Liver (tissue), 9 donors: Measurements from ENCODE around the gene IGF2BP3. TPM values are rescaled to one million over a fixed set of nuclear protein-coding genes. Genes with fewer than 3 reads are reported as not detected.

Experiments
- DNase-seq: peaks from one replicate; pipeline ENCODE4 v3.0.0-alpha.2; 2017; ENCODE audit warnings: low spot score
- H3K27ac ChIP-seq, 2 donors: one replicate each; pipeline ENCODE4 v1.7.0; 2013; ENCODE audit warnings: inconsistent platforms in 2 of 2, low read length in 2 of 2, control low read depth in 1 of 2, low read depth in 1 of 2, mild to moderate bottlenecking in 1 of 2
- H3K27me3 ChIP-seq, 4 donors: one replicate each; pipeline versions ENCODE4 v1.6.1 to v1.7.0; 2013; ENCODE audit warnings: low read length in 3 of 4, inconsistent platforms in 1 of 4, mild to moderate bottlenecking in 1 of 4, moderate library complexity in 1 of 4; ENCODE audit not compliant: control insufficient read depth in 4 of 4, insufficient read depth in 4 of 4
- H3K36me3 ChIP-seq, 4 donors: one replicate each; pipeline versions ENCODE4 v1.6.1 to v1.7.0; 2013; ENCODE audit warnings: low read length in 3 of 4, mild to moderate bottlenecking in 3 of 4, low read depth in 1 of 4, moderate library complexity in 1 of 4; ENCODE audit not compliant: control insufficient read depth in 4 of 4, insufficient read depth in 3 of 4
- H3K4me1 ChIP-seq, 4 donors: one replicate each; pipeline versions ENCODE4 v1.6.1 to v1.7.0; 2013; ENCODE audit warnings: low read length in 3 of 4, mild to moderate bottlenecking in 3 of 4, moderate library complexity in 1 of 4; ENCODE audit not compliant: control insufficient read depth in 4 of 4, insufficient read depth in 4 of 4
- H3K4me3 ChIP-seq, 3 donors: one replicate each; pipeline versions ENCODE4 v1.6.1 to v1.7.0; 2013; ENCODE audit warnings: low read length in 3 of 3, control low read depth in 1 of 3, low read depth in 1 of 3, mild to moderate bottlenecking in 1 of 3
- H3K9ac ChIP-seq, 2 donors: one replicate each; pipeline ENCODE4 v1.7.0; 2013; ENCODE audit warnings: low read length in 2 of 2, mild to moderate bottlenecking in 2 of 2, moderate library complexity in 2 of 2, control low read depth in 1 of 2, low read depth in 1 of 2
- H3K9me3 ChIP-seq, 4 donors: one replicate each; pipeline versions ENCODE4 v1.6.1 to v1.7.0; 2013; ENCODE audit warnings: low read length in 3 of 4; ENCODE audit not compliant: control insufficient read depth in 4 of 4
- ATF3 ChIP-seq: IDR thresholded peaks from 2 replicates; pipeline ENCODE4 v1.6.1; 2016; ENCODE audit warnings: antibody characterized with exemption
- FOXA1 ChIP-seq: IDR thresholded peaks from 2 replicates; pipeline ENCODE4 v1.6.1; 2016; ENCODE audit warnings: antibody characterized with exemption
- FOXA2 ChIP-seq: IDR thresholded peaks from 2 replicates; pipeline ENCODE4 v1.6.1; 2016; ENCODE audit warnings: antibody characterized with exemption
- GABPA ChIP-seq, 2 donors: IDR thresholded peaks in 1 of 2; conservative IDR thresholded peaks in 1 of 2; 2 replicates each; pipeline ENCODE4 v1.6.1; 2016; ENCODE audit warnings: antibody characterized with exemption in 2 of 2, mild to moderate bottlenecking in 1 of 2, moderate library complexity in 1 of 2
- HNF4A ChIP-seq, 2 donors: conservative IDR thresholded peaks; 2 replicates each; pipeline ENCODE4 v1.6.1; 2016; ENCODE audit warnings: antibody characterized with exemption in 2 of 2, mild to moderate bottlenecking in 2 of 2
- HNF4G ChIP-seq: IDR thresholded peaks from 2 replicates; pipeline ENCODE4 v1.6.1; 2016; ENCODE audit warnings: antibody characterized with exemption
- JUND ChIP-seq, 2 donors: IDR thresholded peaks; 2 replicates each; pipeline ENCODE4 v1.6.1; 2016; ENCODE audit warnings: antibody characterized with exemption in 2 of 2
- MAX ChIP-seq: IDR thresholded peaks from 2 replicates; pipeline ENCODE4 v1.6.1; 2016; ENCODE audit warnings: antibody characterized with exemption
- NR2F2 ChIP-seq: IDR thresholded peaks from 2 replicates; pipeline ENCODE4 v1.6.1; 2016; ENCODE audit warnings: antibody characterized with exemption
- RAD21 ChIP-seq, 2 donors: IDR thresholded peaks; 2 replicates each; pipeline ENCODE4 v1.6.1; 2016; ENCODE audit warnings: antibody characterized with exemption in 2 of 2, mild to moderate bottlenecking in 2 of 2
- REST ChIP-seq: IDR thresholded peaks from 2 replicates; pipeline ENCODE4 v1.6.1; 2016; ENCODE audit warnings: antibody characterized with exemption, mild to moderate bottlenecking
- TAF1 ChIP-seq: conservative IDR thresholded peaks from 2 replicates; pipeline ENCODE4 v1.6.1; 2016; ENCODE audit warnings: antibody characterized with exemption, mild to moderate bottlenecking
- YY1 ChIP-seq: IDR thresholded peaks from 2 replicates; pipeline ENCODE4 v1.6.1; 2016; ENCODE audit warnings: antibody characterized with exemption, mild to moderate bottlenecking
- ZBTB33 ChIP-seq: IDR thresholded peaks from 2 replicates; pipeline ENCODE4 v1.6.1; 2016; ENCODE audit warnings: antibody characterized with exemption
- WGBS: extraction: QIAGEN DNeasy Blood & Tissue Kit; methylation state at CpG from one replicate; pipeline ENCODE4 v1.1.7; 2013; 5-methylcytosine and 5-hydroxymethylcytosine counted together
- polyA plus RNA-seq, 2 donors: library from polyadenylated mRNA; stranded (reverse) in 1 of 2; unstranded in 1 of 2; fragments of 200-250 nt in 1 of 2; fragments of >200 nt in 1 of 2; fragmentation: Nextera tagmentation in 1 of 2; extraction: Ambion mirVana in 1 of 2; gene quantifications; one replicate each; pipeline versions ENCODE4 v1.2.1 to v1.2.3, GENCODE V29; 2013 to 2015
- total RNA-seq, 2 donors: library from RNA; depleted of rRNA; stranded (reverse); fragments of >200 nt; gene quantifications; one replicate each; pipeline ENCODE4 v1.2.3, GENCODE V29; 2014
- donor health status: healthy.
- donor health status: healthy.
- donor health status: healthy.
- donor health status: healthy.
- donor health status: healthy.

Gene IGF2BP3
- total and polyA plus RNA-seq, 4 donors: 0.17 to 28.4 (median 0.23) TPM; not detected in 1

DNA sequence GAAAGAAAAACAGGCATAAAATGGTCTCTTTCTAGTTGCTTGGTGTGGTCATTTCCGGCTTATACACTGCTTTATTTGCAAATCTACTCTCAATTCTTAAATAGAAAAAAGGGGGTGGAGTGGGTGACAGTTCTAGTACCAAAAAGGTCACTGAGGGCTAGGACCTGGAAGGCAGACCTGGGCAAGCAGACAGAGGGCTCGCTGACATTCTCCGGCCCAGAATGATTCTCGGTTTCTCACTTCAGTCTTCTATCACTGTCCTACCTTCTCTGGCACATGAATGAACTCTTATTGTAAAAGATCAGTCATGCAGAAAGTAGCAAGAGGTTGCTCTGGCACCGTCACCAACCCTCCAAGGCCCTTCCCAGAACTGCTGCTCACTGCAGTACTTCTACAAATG lies 117.1 kb downstream of the IGF2BP3 start:
- Histone ChIP-seq H3K9me3 (no peaks in the 10 kb centered on the region), H3K9ac (no peak overlapping the region), H3K27ac (no peak overlapping the region), H3K36me3 (no peaks in the 10 kb centered on the region), H3K4me1 (peaks cover 0 to 14% (median 12%) of the 10 kb centered on the region in 4 donors), H3K4me3 (no peak overlapping the region), H3K27me3 (no peaks in the 10 kb centered on the region)
- TF ChIP-seq FOXA2 (no peak), ATF3 (no peak), RAD21 (IDR thresholded peaks at IDR 0.05) (no peak), FOXA1 (no peak)
- DNase-seq: no peak
- 95% methylated on average over 5 of the region's 5 CpGs for WGBS

GRCh38 chr7:23350466-23350865 lies 119.8 kb downstream of the IGF2BP3 start:
- Histone ChIP-seq H3K9ac (no peak overlapping the region), H3K9me3 (no peaks in the 10 kb centered on the region), H3K27me3 (no peaks in the 10 kb centered on the region), H3K4me3 (no peak overlapping the region), H3K36me3 (no peaks in the 10 kb centered on the region), H3K4me1 (no peaks in the 10 kb centered on the region), H3K27ac (no peak overlapping the region)
- 95% methylated on average over 2 of the region's 2 CpGs for WGBS
- TF ChIP-seq JUND (IDR thresholded peaks at IDR 0.05) (no peak), ATF3 (no peak), REST (no peak), HNF4A (conservative IDR thresholded peaks at IDR 0.05) (no peak)
- no peak for DNase-seq

DNA sequence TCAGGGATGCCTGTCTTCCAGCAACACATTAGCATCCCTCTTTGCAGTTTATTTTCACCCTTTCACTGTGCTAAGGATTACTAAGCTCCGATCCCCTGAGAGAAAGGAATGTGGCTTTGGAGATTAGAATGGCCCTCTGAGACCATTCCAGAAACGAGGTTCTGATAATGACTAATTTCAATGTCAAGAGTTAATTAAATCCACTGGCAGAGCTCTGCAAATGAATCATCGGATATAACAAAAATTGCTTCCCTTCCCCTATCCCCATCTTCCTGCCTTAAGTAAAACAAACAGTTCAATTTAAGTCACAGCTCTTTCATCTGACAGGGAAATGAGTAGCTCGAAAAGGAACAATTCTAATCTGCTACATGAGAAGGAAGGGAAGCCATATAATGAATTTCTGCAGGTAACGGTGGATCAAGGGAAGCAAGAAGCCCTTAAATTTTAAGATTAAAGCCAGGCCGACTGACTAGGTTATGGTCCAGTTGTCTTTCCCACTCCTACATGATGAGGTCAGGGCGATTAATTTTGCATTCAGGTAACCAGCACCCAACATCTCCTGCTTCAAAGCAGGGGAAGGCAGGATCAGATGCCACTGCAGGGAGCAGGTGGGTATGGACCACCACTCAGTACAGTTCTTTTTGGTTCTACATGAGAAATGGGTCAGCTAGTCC lies 120.7 kb downstream of the IGF2BP3 start:
- no peak overlapping the region for H3K4me3 ChIP-seq
- no peak for DNase-seq
- TF ChIP-seq GABPA (IDR thresholded peaks at IDR 0.05 in 1 of 2, conservative IDR thresholded peaks at IDR 0.05 in 1 of 2) (no peak), REST (no peak), YY1 (no peak), HNF4G (no peak), ZBTB33 (no peak), FOXA2 (no peak), FOXA1 (no peak), MAX (no peak), TAF1 (no peak), NR2F2 (no peak)

More for the DNA sequence above, 120.7 kb downstream of the IGF2BP3 start:
- no peak overlapping the region for H3K9ac ChIP-seq
- no peaks in the 10 kb centered on the region for H3K36me3 ChIP-seq
- no peaks in the 10 kb centered on the region for H3K9me3 ChIP-seq
- no peaks in the 10 kb centered on the region for H3K4me1 ChIP-seq
- WGBS: 79% methylated on average over 7 of the region's 7 CpGs
- no peak overlapping the region for H3K27ac ChIP-seq
- H3K27me3 ChIP-seq: no peaks in the 10 kb centered on the region
